ENCODE data around the gene GPR84. TPM values are rescaled to one million over a fixed set of nuclear protein-coding genes. Genes with fewer than 3 reads are reported as not detected.

GPR84 gene
- total and polyA plus RNA-seq, 9 of the 15 experiments (the other 6 are each of a cell fraction or from before 2014, with no cell fraction given), result 0.07 to 0.18 (median 0.11) TPM; not detected in 5

GRCh38 chr12:54352022-54352531 is 12.2 kb downstream of the GPR84 start (continued):
- TF ChIP-seq, protein P1, sequence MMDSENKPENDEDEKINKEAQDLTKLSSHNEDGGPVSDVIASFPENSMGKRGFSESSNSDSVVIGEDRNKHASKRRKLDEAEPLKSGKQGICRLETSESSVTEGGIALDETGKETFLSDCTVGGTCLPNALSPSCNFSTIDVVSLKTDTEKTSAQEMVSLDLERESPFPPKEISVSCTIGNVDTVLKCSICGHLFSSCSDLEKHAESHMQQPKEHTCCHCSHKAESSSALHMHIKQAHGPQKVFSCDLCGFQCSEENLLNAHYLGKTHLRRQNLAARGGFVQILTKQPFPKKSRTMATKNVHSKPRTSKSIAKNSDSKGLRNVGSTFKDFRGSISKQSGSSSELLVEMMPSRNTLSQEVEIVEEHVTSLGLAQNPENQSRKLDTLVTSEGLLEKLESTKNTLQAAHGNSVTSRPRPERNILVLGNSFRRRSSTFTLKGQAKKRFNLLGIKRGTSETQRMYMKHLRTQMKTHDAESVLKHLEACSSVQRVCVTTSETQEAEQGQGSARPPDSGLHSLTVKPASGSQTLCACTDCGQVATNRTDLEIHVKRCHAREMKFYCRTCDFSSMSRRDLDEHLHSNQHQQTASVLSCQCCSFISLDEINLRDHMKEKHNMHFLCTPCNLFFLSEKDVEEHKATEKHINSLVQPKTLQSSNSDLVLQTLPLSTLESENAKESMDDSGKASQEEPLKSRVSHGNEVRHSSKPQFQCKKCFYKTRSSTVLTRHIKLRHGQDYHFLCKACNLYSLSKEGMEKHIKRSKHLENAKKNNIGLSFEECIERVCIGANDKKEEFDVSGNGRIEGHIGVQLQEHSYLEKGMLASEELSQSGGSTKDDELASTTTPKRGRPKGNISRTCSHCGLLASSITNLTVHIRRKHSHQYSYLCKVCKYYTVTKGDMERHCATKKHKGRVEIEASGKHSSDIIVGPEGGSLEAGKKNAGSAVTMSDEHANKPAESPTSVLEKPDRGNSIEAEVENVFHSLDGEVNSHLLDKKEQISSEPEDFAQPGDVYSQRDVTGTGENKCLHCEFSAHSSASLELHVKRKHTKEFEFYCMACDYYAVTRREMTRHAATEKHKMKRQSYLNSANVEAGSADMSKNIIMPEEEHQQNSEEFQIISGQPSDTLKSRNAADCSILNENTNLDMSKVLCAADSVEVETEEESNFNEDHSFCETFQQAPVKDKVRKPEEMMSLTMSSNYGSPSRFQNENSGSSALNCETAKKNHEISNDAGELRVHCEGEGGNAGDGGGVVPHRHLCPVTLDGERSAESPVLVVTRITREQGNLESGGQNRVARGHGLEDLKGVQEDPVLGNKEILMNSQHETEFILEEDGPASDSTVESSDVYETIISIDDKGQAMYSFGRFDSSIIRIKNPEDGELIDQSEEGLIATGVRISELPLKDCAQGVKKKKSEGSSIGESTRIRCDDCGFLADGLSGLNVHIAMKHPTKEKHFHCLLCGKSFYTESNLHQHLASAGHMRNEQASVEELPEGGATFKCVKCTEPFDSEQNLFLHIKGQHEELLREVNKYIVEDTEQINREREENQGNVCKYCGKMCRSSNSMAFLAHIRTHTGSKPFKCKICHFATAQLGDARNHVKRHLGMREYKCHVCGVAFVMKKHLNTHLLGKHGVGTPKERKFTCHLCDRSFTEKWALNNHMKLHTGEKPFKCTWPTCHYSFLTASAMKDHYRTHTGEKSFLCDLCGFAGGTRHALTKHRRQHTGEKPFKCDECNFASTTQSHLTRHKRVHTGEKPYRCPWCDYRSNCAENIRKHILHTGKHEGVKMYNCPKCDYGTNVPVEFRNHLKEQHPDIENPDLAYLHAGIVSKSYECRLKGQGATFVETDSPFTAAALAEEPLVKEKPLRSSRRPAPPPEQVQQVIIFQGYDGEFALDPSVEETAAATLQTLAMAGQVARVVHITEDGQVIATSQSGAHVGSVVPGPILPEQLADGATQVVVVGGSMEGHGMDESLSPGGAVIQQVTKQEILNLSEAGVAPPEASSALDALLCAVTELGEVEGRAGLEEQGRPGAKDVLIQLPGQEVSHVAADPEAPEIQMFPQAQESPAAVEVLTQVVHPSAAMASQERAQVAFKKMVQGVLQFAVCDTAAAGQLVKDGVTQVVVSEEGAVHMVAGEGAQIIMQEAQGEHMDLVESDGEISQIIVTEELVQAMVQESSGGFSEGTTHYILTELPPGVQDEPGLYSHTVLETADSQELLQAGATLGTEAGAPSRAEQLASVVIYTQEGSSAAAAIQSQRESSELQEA (IDR thresholded peaks at IDR 0.05; ENCODE audit: low read depth), result no peak
- TF ChIP-seq CBX5 (IDR thresholded peaks at IDR 0.05; ENCODE audit: borderline replicate concordance, low read depth) (no peak), RFX7 (CRISPR knock-in tag; IDR thresholded peaks at IDR 0.05) (no peak), POU5F1 (IDR thresholded peaks at IDR 0.05; ENCODE audit: borderline replicate concordance, low read depth, low read length, partially characterized antibody) (no peak), BRCA1 (IDR thresholded peaks at IDR 0.05) (no peak), BRCA1 (CRISPR knock-in tag; IDR thresholded peaks at IDR 0.05) (no peak), ZFP1 (CRISPR knock-in tag; IDR thresholded peaks at IDR 0.05) (no peak), UBTF (IDR thresholded peaks at IDR 0.05; ENCODE audit: borderline replicate concordance in 1 of 2, low read depth in 2 of 2, low read length in 2 of 2) (peak; percentile 54 to 76; a peak in 1 of 4 replicates), ZNF511 (CRISPR knock-in tag; IDR thresholded peaks at IDR 0.05) (no peak), RBFOX2 (IDR thresholded peaks at IDR 0.05; ENCODE audit: low read depth, low read length) (peak; percentile 44; the same call in 1 of the 2 replicates), CTBP1 (IDR thresholded peaks at IDR 0.05; ENCODE audit: borderline replicate concordance) (peak; percentile 45; the same call in 1 of the 2 replicates), THRAP3 (IDR thresholded peaks at IDR 0.05; ENCODE audit: borderline replicate concordance) (no peak), SMC3 (conservative IDR thresholded peaks at IDR 0.05; ENCODE audit: insufficient read depth, low read depth, low read length) (no peak), ZSCAN29 (IDR thresholded peaks at IDR 0.05) (peak; percentile 31; the same call in 1 of the 2 replicates)

Measured in K562 (cell line).